Endothelial cell of umbilical vein (primary cell): Measurements from ENCODE around the gene PCP4L1. TPM values are rescaled to one million over a fixed set of nuclear protein-coding genes. Genes with fewer than 3 reads are reported as not detected.

Experiments
- BruUV-seq: library from RNA; stranded (reverse); fragments of 400-500 nt; replicated peaks from 2 replicates; lab custom pipeline; 2021; lab: Mats Ljungman, UMichigan
- CTCF ChIA-PET: fragments of 300-600, 350-600 bp; sonication (Branson Sonifier 250); formaldehyde crosslinking; loops from one replicate; lab custom pipeline; 2021; ENCODE audit warnings: antibody characterized with exemption, inconsistent platforms; lab: Charles Lee
- POLR2A ChIA-PET: fragments of 300-600, 350-600 bp; sonication (Branson Sonifier 250); formaldehyde crosslinking; loops from one replicate; lab custom pipeline; 2021; ENCODE audit warnings: antibody characterized with exemption, inconsistent platforms; lab: Charles Lee
- DNase-seq: peaks from one replicate; pipeline ENCODE4 v3.0.0-alpha.2; 2011; ENCODE audit warnings: low read depth, low spot score
- FAIRE-seq: peaks from 2 replicates; lab custom pipeline; 2011; peaks lifted over from hg19 to GRCh38; lab: Jason Lieb, UNC
- H2AFZ ChIP-seq: 2 replicates; pipeline ENCODE4 v1.6.0; 2012; ENCODE audit warnings: low read depth, low read length, control low read depth, inconsistent platforms
- H3K27ac ChIP-seq: 2 replicates; pipeline ENCODE4 v1.5.1; 2011; ENCODE audit warnings: low read depth, mild to moderate bottlenecking, control low read depth, low read length, moderate library complexity; ENCODE audit not compliant: insufficient read depth
- H3K27me3 ChIP-seq, 2 experiments: 2 replicates each; pipeline versions ENCODE4 v1.6.0 to v1.6.1; 2011; ENCODE audit warnings: low read length in 2 of 2, mixed read lengths in 1 of 2; ENCODE audit not compliant: control insufficient read depth in 2 of 2, insufficient read depth in 2 of 2
- H3K36me3 ChIP-seq, 2 experiments: 2 replicates in 1 of 2; 3 replicates in 1 of 2; pipeline ENCODE4 v1.5.1; 2011; ENCODE audit warnings: low read length in 2 of 2, mild to moderate bottlenecking in 1 of 2, moderate library complexity in 1 of 2; ENCODE audit not compliant: control insufficient read depth in 2 of 2, insufficient read depth in 2 of 2; ENCODE audit errors: extremely low read depth in 1 of 2
- H3K4me1 ChIP-seq: 3 replicates; pipeline ENCODE4 v1.5.1; 2011; ENCODE audit warnings: mild to moderate bottlenecking, low read length; ENCODE audit not compliant: control insufficient read depth, insufficient read depth; ENCODE audit errors: extremely low read depth
- H3K4me2 ChIP-seq: 2 replicates; pipeline ENCODE4 v1.6.1; 2011; ENCODE audit warnings: low read length, control low read depth, mixed read lengths; ENCODE audit not compliant: insufficient read depth
- H3K4me3 ChIP-seq, 3 experiments: fragments of 200-600 bp in 1 of 3; sonication (generic), shearing (Covaris generic) in 1 of 3; replicated peaks in 1 of 3; 2 replicates each; pipeline ENCODE4 v1.5.1; 2011 to 2016; ENCODE audit warnings: control low read depth in 3 of 3, low read length in 3 of 3, mild to moderate bottlenecking in 2 of 3, inconsistent platforms in 1 of 3, low read depth in 1 of 3, moderate library complexity in 1 of 3; ENCODE audit not compliant: insufficient read depth in 1 of 3
- H3K79me2 ChIP-seq: 2 replicates; pipeline ENCODE4 v1.6.0; 2012; ENCODE audit warnings: low read length, inconsistent platforms; ENCODE audit not compliant: control insufficient read depth, insufficient read depth
- H3K9ac ChIP-seq: replicated peaks from 2 replicates; pipeline ENCODE3; 2011; ENCODE audit warnings: low read length, control low read depth; ENCODE audit not compliant: insufficient read depth; ENCODE audit errors: extremely low read depth
- H3K9me1 ChIP-seq: replicated peaks from 3 replicates; pipeline ENCODE4 v1.6.0; 2011; ENCODE audit warnings: mild to moderate bottlenecking, low read length; ENCODE audit not compliant: control insufficient read depth, insufficient read depth; ENCODE audit errors: extremely low read depth
- H3K9me3 ChIP-seq: replicated peaks from 2 replicates; pipeline ENCODE4 v1.5.1; 2012; ENCODE audit warnings: low read length, inconsistent platforms; ENCODE audit not compliant: control insufficient read depth, insufficient read depth
- H4K20me1 ChIP-seq: replicated peaks from 2 replicates; pipeline ENCODE3; 2011; ENCODE audit warnings: mild to moderate bottlenecking, low read length; ENCODE audit not compliant: control insufficient read depth, insufficient read depth; ENCODE audit errors: extremely low read depth
- EZH2 ChIP-seq: IDR thresholded peaks from 2 replicates; pipeline ENCODE4 v1.6.1; 2012; ENCODE audit warnings: borderline replicate concordance, low read depth, mild to moderate bottlenecking, moderate library complexity, low read length, inconsistent platforms; ENCODE audit not compliant: severe bottlenecking
- FOS ChIP-seq: IDR thresholded peaks from 2 replicates; pipeline ENCODE4 v1.6.1; 2011; ENCODE audit warnings: mild to moderate bottlenecking, low read length, moderate library complexity, borderline replicate concordance; ENCODE audit not compliant: insufficient read depth
- GATA2 ChIP-seq: IDR thresholded peaks from 2 replicates; pipeline ENCODE4 v1.7.0; 2011; ENCODE audit warnings: low read depth, mild to moderate bottlenecking, moderate library complexity, mixed read lengths, low read length; ENCODE audit not compliant: insufficient read length, insufficient read depth
- JUN ChIP-seq: IDR thresholded peaks from 2 replicates; pipeline ENCODE4 v1.6.1; 2011; ENCODE audit warnings: borderline replicate concordance, low read depth; ENCODE audit not compliant: insufficient read length, insufficient read depth
- MYC ChIP-seq: IDR thresholded peaks from one replicate; pipeline ENCODE4 v1.6.1; 2011; ENCODE audit warnings: mild to moderate bottlenecking, low read depth, low read length
- POLR2A ChIP-seq: IDR thresholded peaks from 2 replicates; pipeline ENCODE4 v1.6.1; 2012; ENCODE audit warnings: low read depth, mild to moderate bottlenecking, control low read depth, low read length
- POLR2AphosphoS5 ChIP-seq: IDR thresholded peaks from 2 replicates; pipeline ENCODE4 v1.6.1; 2012; ENCODE audit warnings: low read depth, mild to moderate bottlenecking, control low read depth, low read length, moderate library complexity; ENCODE audit not compliant: insufficient read depth
- dilution Hi-C: fragments of 300-500 bp; cut with MboI; formaldehyde crosslinking; loops from one replicate; pipeline ENCODE4 v1.15.0; 2019; ENCODE audit warnings: low sequenced_read_pairs; ENCODE audit not compliant: extremely low pct_ligation_motif_present
- intact Hi-C: fragments of 100-400 bp; cut with micrococcal nuclease; formaldehyde crosslinking; loops from one replicate; pipeline ENCODE4 v1.10.0; 2022
- polyA plus RNA-seq, 4 experiments: library from polyadenylated mRNA; depleted of rRNA in 3 of 4; stranded (reverse) in 3 of 4; unstranded in 1 of 4; fragments of >200 nt; gene quantifications; 2 replicates each; pipeline versions ENCODE4 v1.2.1 to v1.2.3, GENCODE V29; 2011 to 2012; ENCODE audit warnings: missing spikeins in 1 of 4
- total RNA-seq: library from RNA; stranded (reverse); gene quantifications from 2 replicates; pipeline ENCODE4 v1.2.3, GENCODE V29; 2021
- TF ChIP-seq, protein P1 (sequence below): IDR thresholded peaks from 2 replicates; pipeline ENCODE4 v1.6.1; 2011; ENCODE audit not compliant: insufficient read depth, insufficient read length
- TF ChIP-seq, protein P2 (sequence below), 2 donors: IDR thresholded peaks; 1 replicate in 1 of 2; 2 replicates in 1 of 2; pipeline ENCODE4 v1.5.1; 2011; ENCODE audit warnings: low read length in 2 of 2, mild to moderate bottlenecking in 2 of 2, moderate library complexity in 2 of 2, control low read depth in 1 of 2, inconsistent platforms in 1 of 2, low read depth in 1 of 2; ENCODE audit not compliant: insufficient read depth in 1 of 2; ENCODE audit errors: extremely low read depth in 1 of 2

PCP4L1 gene
- total and polyA plus RNA-seq, 2 donors (not counting 3 experiments of a cell fraction or from before 2014, with no cell fraction given): not detected

DNA sequence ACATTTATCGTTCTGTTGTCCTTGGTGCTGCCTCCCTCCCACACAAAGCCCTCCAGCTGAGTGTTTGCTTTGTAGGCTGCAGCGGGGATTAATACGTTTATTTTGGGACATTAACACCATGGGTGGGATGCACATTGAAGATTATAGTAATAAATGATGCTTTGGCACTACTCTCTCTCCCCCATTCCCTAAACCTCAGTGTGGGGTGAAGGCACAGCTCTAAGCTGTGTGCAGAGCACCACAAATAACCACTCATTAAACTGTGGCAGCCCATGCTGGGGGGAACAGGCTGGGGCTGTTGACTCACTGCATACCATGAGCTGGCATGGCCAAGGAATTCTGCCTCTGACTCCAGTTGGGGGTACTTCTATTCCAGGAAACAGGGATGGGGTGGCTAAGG lies 7.7 kb downstream of the PCP4L1 start:
- intact Hi-C loops: no loop called here
- Histone ChIP-seq H3K36me3 (no peaks in the 10 kb centered on the region), H4K20me1 (no peaks in the 10 kb centered on the region), H3K9ac (no peak overlapping the region), H3K9me3 (no peaks in the 10 kb centered on the region), H3K9me1 (no peaks in the 10 kb centered on the region), H2AFZ (no peak overlapping the region), H3K27ac (no peak overlapping the region), H3K79me2 (no peaks in the 10 kb centered on the region), H3K4me3 (no peak overlapping the region), H3K4me2 (no peak overlapping the region), H3K4me1 (no peaks in the 10 kb centered on the region), H3K27me3 (peaks cover 10 to 18% of the 10 kb centered on the region in 2 experiments)
- POLR2A ChIA-PET: no interaction called here
- TF ChIP-seq, protein P1, sequence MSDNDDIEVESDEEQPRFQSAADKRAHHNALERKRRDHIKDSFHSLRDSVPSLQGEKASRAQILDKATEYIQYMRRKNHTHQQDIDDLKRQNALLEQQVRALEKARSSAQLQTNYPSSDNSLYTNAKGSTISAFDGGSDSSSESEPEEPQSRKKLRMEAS: no peak
- TF ChIP-seq JUN: no peak
- TF ChIP-seq, protein P2, sequence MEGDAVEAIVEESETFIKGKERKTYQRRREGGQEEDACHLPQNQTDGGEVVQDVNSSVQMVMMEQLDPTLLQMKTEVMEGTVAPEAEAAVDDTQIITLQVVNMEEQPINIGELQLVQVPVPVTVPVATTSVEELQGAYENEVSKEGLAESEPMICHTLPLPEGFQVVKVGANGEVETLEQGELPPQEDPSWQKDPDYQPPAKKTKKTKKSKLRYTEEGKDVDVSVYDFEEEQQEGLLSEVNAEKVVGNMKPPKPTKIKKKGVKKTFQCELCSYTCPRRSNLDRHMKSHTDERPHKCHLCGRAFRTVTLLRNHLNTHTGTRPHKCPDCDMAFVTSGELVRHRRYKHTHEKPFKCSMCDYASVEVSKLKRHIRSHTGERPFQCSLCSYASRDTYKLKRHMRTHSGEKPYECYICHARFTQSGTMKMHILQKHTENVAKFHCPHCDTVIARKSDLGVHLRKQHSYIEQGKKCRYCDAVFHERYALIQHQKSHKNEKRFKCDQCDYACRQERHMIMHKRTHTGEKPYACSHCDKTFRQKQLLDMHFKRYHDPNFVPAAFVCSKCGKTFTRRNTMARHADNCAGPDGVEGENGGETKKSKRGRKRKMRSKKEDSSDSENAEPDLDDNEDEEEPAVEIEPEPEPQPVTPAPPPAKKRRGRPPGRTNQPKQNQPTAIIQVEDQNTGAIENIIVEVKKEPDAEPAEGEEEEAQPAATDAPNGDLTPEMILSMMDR (IDR thresholded peaks at IDR 0.05; ENCODE audit: extremely low read depth in 1 of 2, insufficient read depth in 1 of 2, low read depth in 1 of 2, low read length in 2 of 2): no peak
- TF ChIP-seq POLR2AphosphoS5: no peak
- TF ChIP-seq POLR2A: no peak
- no peak for TF ChIP-seq EZH2
- no peak for TF ChIP-seq GATA2
- TF ChIP-seq MYC: no peak
- no peak for TF ChIP-seq FOS
- FAIRE-seq (no peak), DNase-seq (no peak)
- dilution Hi-C loops: no loop called here
- CTCF ChIA-PET: interaction anchor here (1.3 to 2.4 kb wide), 2 partner anchors 8 to 25 kb away, joined by 3 to 7 read pairs; no protein-coding TSS in a partner anchor
- no TSS peak for BruUV-seq
